GM04504 (cell line): ENCODE results near the gene PLXDC1.

Experiments used
- DNase-seq: peaks from one replicate; pipeline ENCODE4 v3.0.0-alpha.2; 2012; ENCODE audit warnings: low read depth

The PLXDC1 gene

GRCh38 chr17:39151150-39151942 is at the start of gene PLXDC1:
Gene PLXDC1, minus strand, starts transcription at chr17:39151637. Its CDS starts 200 bp downstream, at chr17:39151437.
- no peak for DNase-seq

GRCh38 chr17:39200957-39201510 is 49.6 kb upstream of the PLXDC1 start:
- DNase-seq, result no peak

GRCh38 chr17:39200070-39200879 is 48.8 kb upstream of the PLXDC1 start, which contains the start of gene RPL19:
Gene RPL19, plus strand, starts transcription at chr17:39200283. Its CDS starts 62 bp downstream, at chr17:39200345.
- DNase-seq, result no peak

GRCh38 chr17:39199820-39200069 is 48.3 kb upstream of the PLXDC1 start:
- DNase-seq, result peak; percentile 85

- no peak for DNase-seq
Measured at GRCh38 chr17:39198186-39198566, 46.7 kb upstream of the PLXDC1 start.

GRCh38 chr17:39197380-39198185 is 46.1 kb upstream of the PLXDC1 start, which contains the start of gene CACNB1:
Gene CACNB1, minus strand, starts transcription at chr17:39197669. Its CDS starts 174 bp downstream, at chr17:39197495.
- peak; percentile 38 for DNase-seq

- DNase-seq, result no peak
Measured at GRCh38 chr17:39196808-39197291, 45.4 kb upstream of the PLXDC1 start.

- DNase-seq, result no peak
Measured at GRCh38 chr17:39196241-39196807, 44.9 kb upstream of the PLXDC1 start.

GRCh38 chr17:39195568-39196160 is 44.2 kb upstream of the PLXDC1 start:
- DNase-seq, result no peak

- no peak for DNase-seq
Measured at GRCh38 chr17:39194985-39195524, 43.6 kb upstream of the PLXDC1 start.

GRCh38 chr17:39194089-39194984 is 42.9 kb upstream of the PLXDC1 start:
- peak; percentile 28 for DNase-seq

- DNase-seq, result no peak
Measured at GRCh38 chr17:39193346-39193745, 41.9 kb upstream of the PLXDC1 start.

GRCh38 chr17:39192901-39193300 is 41.5 kb upstream of the PLXDC1 start:
- no peak for DNase-seq

- DNase-seq, result no peak
Measured at GRCh38 chr17:39191750-39192510, 40.5 kb upstream of the PLXDC1 start.

GRCh38 chr17:39187152-39187830 is 35.9 kb upstream of the PLXDC1 start:
- DNase-seq, result no peak

GRCh38 chr17:39186481-39187002 is 35.1 kb upstream of the PLXDC1 start:
- DNase-seq, result no peak

GRCh38 chr17:39183720-39184119 is 32.3 kb upstream of the PLXDC1 start:
- no peak for DNase-seq

- no peak for DNase-seq
Measured at GRCh38 chr17:39183045-39183444, 31.6 kb upstream of the PLXDC1 start.
